H7 (cell line): ENCODE data around the gene PLVAP. TPM values are rescaled to one million over a fixed set of nuclear protein-coding genes. Genes with fewer than 3 reads are reported as not detected.

Experiments used
- DNase-seq: peaks from one replicate; pipeline ENCODE4 v3.0.0; 2012
- H3K27me3 ChIP-seq: 2 replicates; pipeline ENCODE4 v1.6.0; 2011; ENCODE audit warnings: mild to moderate bottlenecking, low read length; ENCODE audit not compliant: control insufficient read depth, insufficient read depth
- H3K36me3 ChIP-seq: replicated peaks from 2 replicates; pipeline ENCODE4 v1.5.1; 2011; ENCODE audit warnings: low read length; ENCODE audit not compliant: control insufficient read depth, insufficient read depth
- H3K4me3 ChIP-seq: 2 replicates; pipeline ENCODE4 v1.5.1; 2011; ENCODE audit warnings: low read depth, mild to moderate bottlenecking, control low read depth, low read length, moderate library complexity; ENCODE audit not compliant: insufficient read depth
- total RNA-seq: library from RNA; depleted of rRNA; stranded (reverse); fragments of >200 nt; shearing (Covaris generic); gene quantifications from 2 replicates; pipeline ENCODE4 v1.2.3, GENCODE V29; 2014; rRNA removed

PLVAP gene, protein sequence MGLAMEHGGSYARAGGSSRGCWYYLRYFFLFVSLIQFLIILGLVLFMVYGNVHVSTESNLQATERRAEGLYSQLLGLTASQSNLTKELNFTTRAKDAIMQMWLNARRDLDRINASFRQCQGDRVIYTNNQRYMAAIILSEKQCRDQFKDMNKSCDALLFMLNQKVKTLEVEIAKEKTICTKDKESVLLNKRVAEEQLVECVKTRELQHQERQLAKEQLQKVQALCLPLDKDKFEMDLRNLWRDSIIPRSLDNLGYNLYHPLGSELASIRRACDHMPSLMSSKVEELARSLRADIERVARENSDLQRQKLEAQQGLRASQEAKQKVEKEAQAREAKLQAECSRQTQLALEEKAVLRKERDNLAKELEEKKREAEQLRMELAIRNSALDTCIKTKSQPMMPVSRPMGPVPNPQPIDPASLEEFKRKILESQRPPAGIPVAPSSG
- total RNA-seq, result not detected in 2 replicates

DNA sequence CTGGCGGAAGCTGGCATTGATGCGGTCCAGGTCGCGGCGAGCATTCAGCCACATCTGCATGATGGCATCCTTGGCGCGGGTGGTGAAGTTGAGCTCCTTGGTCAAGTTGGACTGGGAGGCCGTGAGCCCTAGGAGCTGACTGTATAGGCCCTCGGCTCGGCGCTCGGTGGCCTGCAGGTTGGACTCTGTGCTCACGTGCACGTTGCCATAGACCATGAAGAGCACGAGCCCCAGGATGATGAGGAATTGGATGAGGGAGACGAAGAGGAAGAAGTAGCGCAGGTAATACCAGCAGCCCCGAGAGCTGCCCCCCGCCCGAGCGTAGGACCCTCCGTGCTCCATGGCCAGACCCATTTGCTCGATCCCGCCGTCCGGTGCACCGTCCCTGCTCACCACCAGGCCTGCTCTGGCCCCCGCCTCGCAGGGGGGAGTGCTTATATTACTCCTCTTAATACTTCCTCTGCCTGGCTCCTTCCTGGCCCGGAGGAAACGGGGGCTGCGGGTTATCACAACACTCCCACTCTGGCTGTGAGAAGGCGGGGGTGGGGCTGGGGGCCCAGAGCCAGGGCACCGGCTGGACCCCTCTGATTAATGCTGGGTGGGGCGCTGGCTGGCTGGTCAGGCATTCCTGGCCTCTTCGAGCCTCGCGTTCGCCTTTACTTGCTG, at the start of gene PLVAP:
Gene PLVAP (minus strand): TSS at position 408 of the 666 bp plus-strand sequence. CDS start 54 bp downstream, at position 354.
- peak; percentile 49 for DNase-seq
- Histone ChIP-seq H3K27me3 (no peaks in the 10 kb centered on the region), H3K36me3 (no peaks in the 10 kb centered on the region), H3K4me3 (no peak within 1 kb of the TSS)

GRCh38 chr19:17424743-17425365, 47.7 kb upstream of the PLVAP start:
- peak; percentile 98 for DNase-seq
- Histone ChIP-seq H3K4me3 (peak overlapping the region; percentile 36), H3K36me3 (no peaks in the 10 kb centered on the region), H3K27me3 (no peaks in the 10 kb centered on the region; the same call in 1 of the 2 replicates)

DNA sequence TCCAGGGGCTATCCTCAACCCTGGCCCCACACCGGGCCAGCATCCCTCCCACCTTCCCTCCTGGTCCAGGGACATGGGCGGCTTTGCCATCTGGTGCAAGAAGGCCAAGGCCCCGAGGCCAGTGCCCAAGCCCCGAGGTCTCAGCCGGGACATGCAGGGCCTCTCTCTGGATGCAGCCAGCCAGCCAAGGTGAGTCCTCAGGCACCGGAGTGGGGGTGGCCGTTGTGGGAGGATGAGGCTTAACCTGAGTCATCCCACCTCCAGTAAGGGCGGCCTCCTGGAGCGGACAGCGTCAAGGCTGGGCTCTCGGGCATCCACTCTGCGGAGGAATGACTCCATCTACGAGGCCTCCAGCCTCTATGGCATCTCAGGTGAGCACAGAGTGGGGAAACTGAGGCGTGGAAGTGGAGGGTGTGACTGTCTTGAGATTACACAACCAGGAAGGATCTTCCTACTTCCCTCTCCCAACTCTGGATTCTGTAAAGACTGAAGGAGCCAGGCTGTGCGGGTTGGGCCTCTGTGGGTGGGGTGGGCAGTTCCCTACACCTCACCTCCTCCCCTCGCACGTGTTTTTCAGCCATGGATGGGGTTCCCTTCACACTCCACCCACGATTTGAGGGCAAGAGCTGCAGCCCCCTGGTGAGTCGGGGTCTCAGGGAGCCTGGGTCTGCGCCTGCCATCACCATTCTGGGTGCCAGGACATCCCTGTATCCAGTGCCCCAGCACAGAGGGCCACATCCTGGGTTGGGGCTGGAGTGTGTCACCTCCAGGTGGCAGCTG, 46.5 kb upstream of the PLVAP start:
- DNase-seq, result peak; percentile 43
- no peaks in the 10 kb centered on the region for H3K36me3 ChIP-seq
- H3K27me3 ChIP-seq, result no peaks in the 10 kb centered on the region; the same call in 1 of the 2 replicates
- no peak overlapping the region for H3K4me3 ChIP-seq

DNA sequence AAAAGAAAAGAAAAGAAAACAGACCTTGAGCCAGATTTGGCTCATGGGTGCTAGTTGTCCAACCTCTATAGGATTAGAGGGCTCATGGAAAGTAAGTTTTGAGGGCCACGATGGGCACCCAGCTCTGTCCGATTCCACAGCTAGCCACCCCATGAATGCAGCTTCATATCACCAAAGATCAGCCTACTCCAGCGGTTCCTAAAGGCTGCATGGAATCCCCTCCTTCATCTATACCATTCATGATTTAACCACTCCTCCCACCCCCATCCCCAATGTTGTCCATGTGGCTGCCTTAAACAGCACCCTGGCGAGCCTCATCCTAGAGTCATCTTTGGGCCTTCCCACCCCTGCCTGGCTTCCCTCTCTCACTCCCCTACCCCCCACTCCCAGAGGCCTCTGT, 44.8 kb upstream of the PLVAP start:
- DNase-seq, result no peak
- no peak overlapping the region for H3K4me3 ChIP-seq
- H3K27me3 ChIP-seq, result no peaks in the 10 kb centered on the region; the same call in 1 of the 2 replicates
- no peaks in the 10 kb centered on the region for H3K36me3 ChIP-seq

GRCh38 chr19:17420475-17420924, 43.4 kb upstream of the PLVAP start:
- peak; percentile 88 for DNase-seq
- no peaks in the 10 kb centered on the region for H3K36me3 ChIP-seq
- H3K4me3 ChIP-seq, result peak overlapping the region; percentile 86
- H3K27me3 ChIP-seq, result peaks cover 3% of the 10 kb centered on the region

DNA sequence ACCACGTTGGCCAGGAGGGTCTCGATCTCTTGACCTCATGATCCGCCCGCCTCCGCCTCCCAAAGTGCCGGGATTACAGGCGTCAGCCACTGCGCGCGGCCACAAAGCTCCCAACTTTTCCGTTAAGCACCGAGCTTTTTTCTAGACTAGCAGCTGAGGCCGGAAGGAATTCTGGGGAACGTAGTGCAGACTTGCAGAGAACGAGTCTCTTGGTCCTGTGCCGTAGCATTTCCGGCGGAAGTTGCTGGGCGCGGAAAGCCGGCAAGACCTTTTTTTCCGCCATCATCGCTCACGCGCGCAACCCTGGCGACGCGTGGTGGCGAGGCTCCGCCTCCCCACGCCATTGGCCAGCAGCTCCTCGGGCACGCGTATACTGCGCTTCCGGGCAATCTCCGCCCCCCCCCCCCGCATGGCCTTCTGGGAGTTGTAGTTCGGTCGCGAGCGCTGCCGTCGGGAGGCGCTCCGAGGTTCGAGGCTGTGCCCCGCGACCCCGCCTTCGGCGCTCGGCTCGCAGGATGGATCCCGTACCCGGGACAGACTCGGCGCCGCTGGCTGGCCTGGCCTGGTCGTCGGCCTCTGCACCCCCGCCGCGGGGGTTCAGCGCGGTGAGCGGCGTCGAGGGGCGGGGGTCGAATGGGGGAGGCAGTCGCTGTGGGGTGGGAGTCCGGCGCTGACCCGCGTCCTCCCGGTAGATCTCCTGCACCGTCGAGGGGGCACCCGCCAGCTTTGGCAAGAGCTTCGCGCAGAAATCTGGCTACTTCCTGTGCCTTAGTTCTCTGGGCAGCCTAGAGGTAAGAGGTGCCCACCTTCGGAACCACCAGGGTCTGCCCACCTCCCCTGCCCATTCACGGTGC, 42.7 kb upstream of the PLVAP start, which contains the start of gene MVB12A:
Gene MVB12A (plus strand): TSS at position 427 of the 854 bp plus-strand sequence. CDS start 89 bp downstream, at position 516.
- Histone ChIP-seq H3K27me3 (peaks cover 3% of the 10 kb centered on the region), H3K36me3 (no peaks in the 10 kb centered on the region), H3K4me3 (peak within 1 kb of the TSS; percentile 86)
- peak; percentile 99 for DNase-seq

DNA sequence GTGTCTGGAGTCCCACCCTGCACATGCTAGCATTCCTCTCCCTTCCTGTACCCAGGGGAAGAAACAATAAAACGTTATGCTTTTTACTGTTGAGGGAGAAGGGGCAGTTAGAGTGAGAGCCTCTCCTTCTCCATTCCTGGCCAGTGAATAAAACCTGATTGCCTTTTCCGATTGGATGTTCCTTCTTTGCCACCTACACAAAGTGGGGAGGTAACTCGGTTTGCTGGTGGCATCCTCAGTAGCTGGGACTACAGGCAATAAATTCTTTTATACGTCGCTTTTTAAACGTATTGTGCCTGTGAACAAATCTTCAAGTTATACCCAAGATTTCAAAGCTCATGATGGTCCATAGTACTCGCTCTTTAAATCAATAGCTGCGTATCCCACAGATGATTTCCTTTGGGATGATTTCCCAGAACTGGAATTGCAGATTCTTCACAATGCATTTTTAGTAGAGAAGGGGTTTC, 42.0 kb upstream of the PLVAP start:
- peak overlapping the region; percentile 32 for H3K4me3 ChIP-seq
- H3K27me3 ChIP-seq, result peaks cover 3% of the 10 kb centered on the region
- no peak for DNase-seq
- H3K36me3 ChIP-seq, result no peaks in the 10 kb centered on the region

- DNase-seq, result no peak
- H3K4me3 ChIP-seq, result no peak overlapping the region
- peaks cover 3% of the 10 kb centered on the region for H3K27me3 ChIP-seq
Measured at GRCh38 chr19:17418710-17419109, 41.6 kb upstream of the PLVAP start.

GRCh38 chr19:17415121-17415520, 38.0 kb upstream of the PLVAP start:
- H3K27me3 ChIP-seq, result peaks cover 3% of the 10 kb centered on the region
- no peak overlapping the region for H3K4me3 ChIP-seq
- DNase-seq, result peak; percentile 56
- H3K36me3 ChIP-seq, result no peaks in the 10 kb centered on the region

More at GRCh38 chr19:17418710-17419109, 41.6 kb upstream of the PLVAP start:
- no peaks in the 10 kb centered on the region for H3K36me3 ChIP-seq

DNA sequence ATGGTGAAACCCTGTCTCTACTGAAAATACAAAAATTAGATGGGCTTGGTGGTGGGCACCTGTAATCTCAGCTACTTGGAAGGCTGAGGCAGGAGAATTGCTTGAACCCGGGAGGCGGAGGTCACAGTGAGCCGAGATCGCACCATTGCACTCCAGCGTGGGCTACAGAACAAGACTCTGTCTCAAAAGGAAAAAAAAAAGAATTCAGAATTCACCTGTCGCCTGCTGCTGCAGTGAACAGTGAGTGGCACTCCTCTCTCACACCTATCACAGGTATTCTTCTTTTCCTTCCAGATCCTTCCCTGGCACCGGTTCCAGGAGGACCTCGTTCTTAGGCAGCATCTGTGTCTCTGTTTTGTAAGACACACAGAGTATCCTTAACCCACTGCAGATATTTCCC, 37.0 kb upstream of the PLVAP start:
- DNase-seq, result no peak
- no peaks in the 10 kb centered on the region for H3K36me3 ChIP-seq

GRCh38 chr19:17411801-17412200, 34.7 kb upstream of the PLVAP start:
- DNase-seq, result no peak
- H3K4me3 ChIP-seq, result no peak overlapping the region
- H3K36me3 ChIP-seq, result no peaks in the 10 kb centered on the region
- peaks cover 3% of the 10 kb centered on the region; the same call in 1 of the 2 replicates for H3K27me3 ChIP-seq

More for the DNA sequence above, 37.0 kb upstream of the PLVAP start:
- Histone ChIP-seq H3K4me3 (no peak overlapping the region), H3K27me3 (peaks cover 3% of the 10 kb centered on the region; the same call in 1 of the 2 replicates)

GRCh38 chr19:17409990-17410389, 32.8 kb upstream of the PLVAP start:
- DNase-seq, result no peak
- Histone ChIP-seq H3K27me3 (no peaks in the 10 kb centered on the region), H3K4me3 (no peak overlapping the region), H3K36me3 (no peaks in the 10 kb centered on the region)

DNA sequence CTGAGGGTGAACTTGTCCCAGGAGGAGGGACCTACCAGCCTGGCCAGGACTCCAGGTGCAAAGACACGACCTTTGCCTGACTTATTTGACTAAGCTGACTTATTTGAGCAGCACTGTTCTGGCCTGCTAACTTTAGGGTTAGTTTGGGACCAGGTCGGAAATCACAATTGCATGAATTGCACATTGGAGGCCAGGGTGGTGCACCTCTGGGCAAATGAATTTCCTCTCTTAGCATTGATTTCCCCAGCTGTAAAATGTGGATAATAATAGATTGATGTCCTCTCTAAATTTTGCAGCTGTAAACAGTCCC, 29.7 kb upstream of the PLVAP start:
- Histone ChIP-seq H3K27me3 (no peaks in the 10 kb centered on the region), H3K36me3 (peaks cover 3% of the 10 kb centered on the region; the same call in 1 of the 2 replicates), H3K4me3 (no peak overlapping the region)
- no peak for DNase-seq
